HepG2 (cell line): Measurements from ENCODE around the gene RSAD1. TPM values are rescaled to one million over a fixed set of nuclear protein-coding genes. Genes with fewer than 3 reads are reported as not detected.

Source experiments
- NR0B2 ChIP-seq: sonication (generic); formaldehyde crosslinking; IDR thresholded peaks from 2 replicates; pipeline ENCODE4 v1.4.0; 2020; ENCODE audit warnings: mild to moderate bottlenecking, missing genetic modification reagents
- NR2F6 ChIP-seq, 2 experiments: IDR thresholded peaks; 2 replicates each; pipeline ENCODE4 v1.6.1; 2016; ENCODE audit warnings: antibody characterized with exemption in 1 of 2, mild to moderate bottlenecking in 1 of 2
- ZNF282 ChIP-seq: fragments of 450-650 bp; IDR thresholded peaks from 2 replicates; pipeline ENCODE4 v1.6.1; 2018; ENCODE audit not compliant: partially characterized antibody
- polyA plus RNA-seq, 8 experiments: library from polyadenylated mRNA; depleted of rRNA in 3 of 8; stranded (reverse) in 7 of 8; unstranded in 1 of 8; fragments of >200 nt; fragmentation: Illumina TruSeq in 4 of 8; extraction: Trizol in 4 of 8; gene quantifications; 2 replicates each; pipeline versions ENCODE4 v1.2.1 to v1.2.3, GENCODE V29; 2011 to 2016; ENCODE audit warnings: low read depth in 4 of 8, missing spikeins in 1 of 8, mixed read lengths in 1 of 8; ENCODE audit not compliant: insufficient read depth in 1 of 8
- total RNA-seq, 5 experiments: library from RNA; depleted of rRNA; stranded (reverse); fragments of >200 nt; fragmentation: Illumina TruSeq; extraction: Trizol; gene quantifications; 2 replicates each; pipeline ENCODE4 v1.2.3, GENCODE V29; 2016; ENCODE audit warnings: low read depth in 1 of 5
- TF ChIP-seq, protein P1 (sequence below): sonication (generic); formaldehyde crosslinking; IDR thresholded peaks from 2 replicates; pipeline ENCODE4 v1.4.0; 2020; ENCODE audit warnings: mild to moderate bottlenecking, missing genetic modification reagents
- TF ChIP-seq, protein P2 (sequence below): sonication (generic); formaldehyde crosslinking; IDR thresholded peaks from 2 replicates; pipeline ENCODE4 v1.4.0; 2020; ENCODE audit warnings: missing genetic modification reagents, borderline replicate concordance
- TF ChIP-seq, protein P3 (sequence below): sonication (generic); formaldehyde crosslinking; IDR thresholded peaks from 2 replicates; pipeline ENCODE4 v1.4.0; 2020; ENCODE audit warnings: missing genetic modification reagents, borderline replicate concordance

RSAD1 gene
- total and polyA plus RNA-seq, 2 of the 13 experiments (the other 11 are each of a cell fraction or from before 2014, with no cell fraction given): 22.7 to 27.7 TPM

- TF ChIP-seq, protein P1, sequence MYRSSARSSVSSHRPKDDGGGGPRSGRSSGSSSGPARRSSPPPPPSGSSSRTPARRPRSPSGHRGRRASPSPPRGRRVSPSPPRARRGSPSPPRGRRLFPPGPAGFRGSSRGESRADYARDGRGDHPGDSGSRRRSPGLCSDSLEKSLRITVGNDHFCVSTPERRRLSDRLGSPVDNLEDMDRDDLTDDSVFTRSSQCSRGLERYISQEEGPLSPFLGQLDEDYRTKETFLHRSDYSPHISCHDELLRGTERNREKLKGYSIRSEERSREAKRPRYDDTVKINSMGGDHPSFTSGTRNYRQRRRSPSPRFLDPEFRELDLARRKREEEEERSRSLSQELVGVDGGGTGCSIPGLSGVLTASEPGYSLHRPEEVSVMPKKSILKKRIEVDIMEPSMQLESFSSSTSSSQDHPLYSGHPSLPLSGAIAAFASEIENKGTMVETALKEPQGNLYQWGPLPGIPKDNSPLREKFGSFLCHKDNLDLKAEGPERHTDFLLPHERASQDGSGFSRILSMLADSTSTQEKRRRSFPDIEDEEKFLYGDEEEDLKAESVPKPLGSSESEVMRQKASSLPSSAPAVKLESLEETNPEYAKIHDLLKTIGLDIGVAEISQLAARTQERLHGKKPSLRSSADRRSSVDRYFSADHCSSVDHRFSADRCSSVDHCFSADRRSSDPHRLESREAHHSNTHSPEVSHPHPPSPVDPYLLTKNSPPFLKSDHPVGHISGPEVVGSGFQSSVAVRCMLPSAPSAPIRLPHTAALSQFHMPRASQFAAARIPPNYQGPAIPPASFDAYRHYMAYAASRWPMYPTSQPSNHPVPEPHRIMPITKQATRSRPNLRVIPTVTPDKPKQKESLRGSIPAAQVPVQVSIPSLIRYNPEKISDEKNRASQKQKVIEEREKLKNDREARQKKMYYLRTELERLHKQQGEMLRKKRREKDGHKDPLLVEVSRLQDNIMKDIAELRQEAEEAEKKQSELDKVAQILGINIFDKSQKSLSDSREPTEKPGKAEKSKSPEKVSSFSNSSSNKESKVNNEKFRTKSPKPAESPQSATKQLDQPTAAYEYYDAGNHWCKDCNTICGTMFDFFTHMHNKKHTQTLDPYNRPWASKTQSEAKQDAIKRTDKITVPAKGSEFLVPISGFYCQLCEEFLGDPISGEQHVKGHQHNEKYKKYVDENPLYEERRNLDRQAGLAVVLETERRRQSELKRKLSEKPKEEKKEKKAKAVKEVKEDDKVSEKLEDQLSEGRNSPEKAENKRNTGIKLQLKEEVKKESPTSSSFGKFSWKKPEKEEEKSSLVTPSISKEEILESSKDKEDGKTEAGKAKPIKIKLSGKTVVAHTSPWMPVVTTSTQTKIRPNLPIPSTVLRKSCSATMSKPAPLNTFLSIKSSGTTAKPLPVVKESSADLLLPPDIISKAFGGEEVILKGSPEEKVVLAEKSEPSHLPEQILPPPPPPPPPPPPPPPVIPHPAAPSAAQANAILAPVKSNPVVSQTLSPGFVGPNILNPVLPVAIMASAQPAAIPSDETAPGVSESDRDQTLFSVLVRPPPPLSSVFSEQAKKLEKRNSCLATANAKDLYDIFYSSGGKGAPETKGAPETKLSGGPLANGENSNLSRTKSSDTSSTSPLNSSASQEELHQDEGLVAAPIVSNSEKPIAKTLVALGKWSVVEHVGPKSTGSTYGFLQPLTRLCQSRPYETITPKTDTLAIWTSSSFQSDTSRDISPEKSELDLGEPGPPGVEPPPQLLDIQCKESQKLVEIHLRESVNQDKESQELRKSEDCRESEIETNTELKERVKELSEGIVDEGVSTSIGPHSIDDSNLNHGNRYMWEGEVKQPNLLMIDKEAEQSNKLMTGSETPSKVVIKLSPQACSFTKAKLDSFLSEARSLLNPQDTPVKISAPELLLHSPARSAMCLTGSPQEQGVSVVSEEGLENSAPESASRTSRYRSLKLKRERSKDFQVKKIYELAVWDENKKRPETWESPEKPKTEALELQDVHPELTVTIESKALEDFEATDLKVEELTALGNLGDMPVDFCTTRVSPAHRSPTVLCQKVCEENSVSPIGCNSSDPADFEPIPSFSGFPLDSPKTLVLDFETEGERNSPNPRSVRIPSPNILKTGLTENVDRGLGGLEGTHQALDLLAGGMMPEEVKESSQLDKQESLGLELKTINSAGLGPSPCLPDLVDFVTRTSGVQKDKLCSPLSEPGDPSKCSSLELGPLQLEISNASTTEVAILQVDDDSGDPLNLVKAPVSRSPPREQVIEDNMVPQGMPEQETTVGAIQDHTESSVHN (CRISPR knock-in tag): peak; percentile 76; the same call in 1 of the 2 replicates
- TF ChIP-seq, protein P2, sequence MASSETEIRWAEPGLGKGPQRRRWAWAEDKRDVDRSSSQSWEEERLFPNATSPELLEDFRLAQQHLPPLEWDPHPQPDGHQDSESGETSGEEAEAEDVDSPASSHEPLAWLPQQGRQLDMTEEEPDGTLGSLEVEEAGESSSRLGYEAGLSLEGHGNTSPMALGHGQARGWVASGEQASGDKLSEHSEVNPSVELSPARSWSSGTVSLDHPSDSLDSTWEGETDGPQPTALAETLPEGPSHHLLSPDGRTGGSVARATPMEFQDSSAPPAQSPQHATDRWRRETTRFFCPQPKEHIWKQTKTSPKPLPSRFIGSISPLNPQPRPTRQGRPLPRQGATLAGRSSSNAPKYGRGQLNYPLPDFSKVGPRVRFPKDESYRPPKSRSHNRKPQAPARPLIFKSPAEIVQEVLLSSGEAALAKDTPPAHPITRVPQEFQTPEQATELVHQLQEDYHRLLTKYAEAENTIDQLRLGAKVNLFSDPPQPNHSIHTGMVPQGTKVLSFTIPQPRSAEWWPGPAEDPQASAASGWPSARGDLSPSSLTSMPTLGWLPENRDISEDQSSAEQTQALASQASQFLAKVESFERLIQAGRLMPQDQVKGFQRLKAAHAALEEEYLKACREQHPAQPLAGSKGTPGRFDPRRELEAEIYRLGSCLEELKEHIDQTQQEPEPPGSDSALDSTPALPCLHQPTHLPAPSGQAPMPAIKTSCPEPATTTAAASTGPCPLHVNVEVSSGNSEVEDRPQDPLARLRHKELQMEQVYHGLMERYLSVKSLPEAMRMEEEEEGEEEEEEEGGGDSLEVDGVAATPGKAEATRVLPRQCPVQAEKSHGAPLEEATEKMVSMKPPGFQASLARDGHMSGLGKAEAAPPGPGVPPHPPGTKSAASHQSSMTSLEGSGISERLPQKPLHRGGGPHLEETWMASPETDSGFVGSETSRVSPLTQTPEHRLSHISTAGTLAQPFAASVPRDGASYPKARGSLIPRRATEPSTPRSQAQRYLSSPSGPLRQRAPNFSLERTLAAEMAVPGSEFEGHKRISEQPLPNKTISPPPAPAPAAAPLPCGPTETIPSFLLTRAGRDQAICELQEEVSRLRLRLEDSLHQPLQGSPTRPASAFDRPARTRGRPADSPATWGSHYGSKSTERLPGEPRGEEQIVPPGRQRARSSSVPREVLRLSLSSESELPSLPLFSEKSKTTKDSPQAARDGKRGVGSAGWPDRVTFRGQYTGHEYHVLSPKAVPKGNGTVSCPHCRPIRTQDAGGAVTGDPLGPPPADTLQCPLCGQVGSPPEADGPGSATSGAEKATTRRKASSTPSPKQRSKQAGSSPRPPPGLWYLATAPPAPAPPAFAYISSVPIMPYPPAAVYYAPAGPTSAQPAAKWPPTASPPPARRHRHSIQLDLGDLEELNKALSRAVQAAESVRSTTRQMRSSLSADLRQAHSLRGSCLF (CRISPR knock-in tag): no peak
- TF ChIP-seq, protein P3, sequence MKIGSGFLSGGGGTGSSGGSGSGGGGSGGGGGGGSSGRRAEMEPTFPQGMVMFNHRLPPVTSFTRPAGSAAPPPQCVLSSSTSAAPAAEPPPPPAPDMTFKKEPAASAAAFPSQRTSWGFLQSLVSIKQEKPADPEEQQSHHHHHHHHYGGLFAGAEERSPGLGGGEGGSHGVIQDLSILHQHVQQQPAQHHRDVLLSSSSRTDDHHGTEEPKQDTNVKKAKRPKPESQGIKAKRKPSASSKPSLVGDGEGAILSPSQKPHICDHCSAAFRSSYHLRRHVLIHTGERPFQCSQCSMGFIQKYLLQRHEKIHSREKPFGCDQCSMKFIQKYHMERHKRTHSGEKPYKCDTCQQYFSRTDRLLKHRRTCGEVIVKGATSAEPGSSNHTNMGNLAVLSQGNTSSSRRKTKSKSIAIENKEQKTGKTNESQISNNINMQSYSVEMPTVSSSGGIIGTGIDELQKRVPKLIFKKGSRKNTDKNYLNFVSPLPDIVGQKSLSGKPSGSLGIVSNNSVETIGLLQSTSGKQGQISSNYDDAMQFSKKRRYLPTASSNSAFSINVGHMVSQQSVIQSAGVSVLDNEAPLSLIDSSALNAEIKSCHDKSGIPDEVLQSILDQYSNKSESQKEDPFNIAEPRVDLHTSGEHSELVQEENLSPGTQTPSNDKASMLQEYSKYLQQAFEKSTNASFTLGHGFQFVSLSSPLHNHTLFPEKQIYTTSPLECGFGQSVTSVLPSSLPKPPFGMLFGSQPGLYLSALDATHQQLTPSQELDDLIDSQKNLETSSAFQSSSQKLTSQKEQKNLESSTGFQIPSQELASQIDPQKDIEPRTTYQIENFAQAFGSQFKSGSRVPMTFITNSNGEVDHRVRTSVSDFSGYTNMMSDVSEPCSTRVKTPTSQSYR (CRISPR knock-in tag): peak; percentile 36; the same call in 1 of the 2 replicates
- peak; percentile 84; the same call in 1 of the 2 replicates for TF ChIP-seq NR0B2
- TF ChIP-seq NR2F6 (IDR thresholded peaks at IDR 0.05): no peak
- peak; percentile 61 for TF ChIP-seq NR2F6 (CRISPR knock-in tag; IDR thresholded peaks at IDR 0.05)
- TF ChIP-seq ZNF282: no peak
Measured at GRCh38 chr17:50478391-50479381, at the start of gene RSAD1 (continued).
